ENCODE results near the gene COG3.

- TF ChIP-seq CTCF (conservative IDR thresholded peaks at IDR 0.05 in 1 of 2, IDR thresholded peaks at IDR 0.05 in 1 of 2; ENCODE audit: low read depth in 1 of 2, low read length in 2 of 2) (no peak), EZH2 (IDR thresholded peaks at IDR 0.05; ENCODE audit: low read length, missing control alignments) (no peak)
These were observed 89.9 kb downstream of the COG3 start for GRCh38 chr13:45554604-45555109.

All from fibroblast of lung (primary cell).